Neutrophil (primary cell): ENCODE data around the gene ZNF688.

Experiments
- H3K27ac ChIP-seq: fragments of 200-600 bp; sonication (generic); 2 replicates; pipeline ENCODE4 v1.5.1; 2016; ENCODE audit warnings: mild to moderate bottlenecking, moderate library complexity
- H3K27me3 ChIP-seq: fragments of 200-600 bp; sonication (generic); 2 replicates; pipeline ENCODE4 v1.6.0; 2016; ENCODE audit warnings: mild to moderate bottlenecking
- H3K36me3 ChIP-seq: fragments of 200-600 bp; sonication (generic); 2 replicates; pipeline ENCODE4 v1.5.1; 2017
- H3K4me1 ChIP-seq, 2 experiments: fragments of 200-600 bp in 1 of 2; sonication (generic) in 1 of 2; 1 replicate in 1 of 2; 2 replicates in 1 of 2; pipeline versions ENCODE4 v1.5.1 to v1.6.1; 2013 to 2016; ENCODE audit warnings: low read depth in 1 of 2, low read length in 1 of 2, mild to moderate bottlenecking in 1 of 2, moderate library complexity in 1 of 2; ENCODE audit not compliant: control insufficient read depth in 1 of 2, insufficient read depth in 1 of 2
- H3K4me3 ChIP-seq, 2 experiments: fragments of 200-600 bp in 1 of 2; sonication (generic) in 1 of 2; 1 replicate in 1 of 2; 2 replicates in 1 of 2; pipeline ENCODE4 v1.5.1; 2013 to 2016; ENCODE audit warnings: low read depth in 1 of 2, low read length in 1 of 2, mild to moderate bottlenecking in 1 of 2, moderate library complexity in 1 of 2
- H3K9me3 ChIP-seq: fragments of 200-600 bp; sonication (generic); 2 replicates; pipeline ENCODE4 v1.5.1; 2016
- CTCF ChIP-seq: fragments of 200-600 bp; sonication (generic); IDR thresholded peaks from 2 replicates; pipeline ENCODE4 v1.5.1; 2016; ENCODE audit warnings: antibody characterized with exemption

ZNF688 gene

GRCh38 chr16:30571445-30572322 is at the start of gene ZNF688:
Gene ZNF688, minus strand, starts transcription at chr16:30571714. Its CDS starts 85 bp downstream, at chr16:30571629.
- peak within 1 kb of the TSS; percentile 83 to 97 for H3K4me3 ChIP-seq
- TF ChIP-seq CTCF: peak; percentile 34
- no peaks in the 10 kb centered on the region for H3K27me3 ChIP-seq
- peak within 1 kb of the TSS; percentile 91 for H3K27ac ChIP-seq
- H3K36me3 ChIP-seq: no peaks in the 10 kb centered on the region
- H3K9me3 ChIP-seq: no peaks in the 10 kb centered on the region
- peaks cover 31 to 42% of the 10 kb centered on the region in 2 experiments for H3K4me1 ChIP-seq

GRCh38 chr16:30620169-30620568 is 48.7 kb upstream of the ZNF688 start:
- H3K36me3 ChIP-seq: no peaks in the 10 kb centered on the region
- H3K9me3 ChIP-seq: no peaks in the 10 kb centered on the region
- H3K27me3 ChIP-seq: no peaks in the 10 kb centered on the region
- no peak overlapping the region for H3K27ac ChIP-seq
- TF ChIP-seq CTCF: no peak
- peaks cover 0 to 5% of the 10 kb centered on the region in 2 experiments for H3K4me1 ChIP-seq
- no peak overlapping the region for H3K4me3 ChIP-seq

DNA sequence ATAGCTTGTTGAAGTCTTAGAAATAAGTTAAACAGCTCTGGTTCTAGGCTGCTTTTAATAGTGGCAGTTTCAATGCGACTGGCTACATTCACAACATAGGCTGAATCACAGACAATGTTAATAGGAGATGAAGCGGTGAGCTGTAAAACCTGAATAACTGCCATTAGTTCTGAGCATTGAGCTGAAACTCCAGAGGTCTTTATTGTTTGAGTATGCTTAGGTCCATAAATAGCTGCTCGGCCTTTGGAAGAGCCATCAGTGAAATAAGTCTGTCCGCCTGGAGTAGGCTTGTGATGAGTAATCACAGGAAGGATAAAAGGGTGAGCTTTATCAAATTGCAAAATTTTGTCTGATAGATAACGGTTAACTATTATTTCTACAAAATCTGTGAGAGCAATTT is 48.1 kb upstream of the ZNF688 start:
- Histone ChIP-seq H3K9me3 (no peaks in the 10 kb centered on the region), H3K27me3 (no peaks in the 10 kb centered on the region), H3K36me3 (no peaks in the 10 kb centered on the region), H3K27ac (no peak overlapping the region), H3K4me1 (peaks cover 0 to 5% of the 10 kb centered on the region in 2 experiments), H3K4me3 (no peak overlapping the region)
- no peak for TF ChIP-seq CTCF

- Histone ChIP-seq H3K4me1 (peaks cover 1 to 6% of the 10 kb centered on the region in 2 experiments), H3K4me3 (no peak overlapping the region), H3K9me3 (no peaks in the 10 kb centered on the region), H3K36me3 (no peaks in the 10 kb centered on the region), H3K27me3 (no peaks in the 10 kb centered on the region), H3K27ac (no peak overlapping the region)
- TF ChIP-seq CTCF: no peak
Measured at GRCh38 chr16:30619202-30619601, 47.7 kb upstream of the ZNF688 start.

GRCh38 chr16:30615358-30616091 is 44.0 kb upstream of the ZNF688 start:
- Histone ChIP-seq H3K4me3 (no peak overlapping the region), H3K4me1 (peaks cover 7 to 13% of the 10 kb centered on the region in 2 experiments), H3K9me3 (no peaks in the 10 kb centered on the region), H3K36me3 (no peaks in the 10 kb centered on the region), H3K27ac (no peak overlapping the region), H3K27me3 (no peaks in the 10 kb centered on the region)
- TF ChIP-seq CTCF: peak; percentile 31
